H9 (cell line): Measurements from ENCODE around the gene GALNT17. TPM values are rescaled to one million over a fixed set of nuclear protein-coding genes. Genes with fewer than 3 reads are reported as not detected.

Experiments
- DNase-seq: peaks from one replicate; pipeline ENCODE4 v3.0.0-alpha.2; 2017
- H2AFZ ChIP-seq: one replicate; pipeline ENCODE4 v1.6.1; 2013; ENCODE audit warnings: mild to moderate bottlenecking, low read length, control low read depth, moderate library complexity
- H2AK5ac ChIP-seq: 2 replicates; pipeline ENCODE4 v1.6.1; 2013; ENCODE audit warnings: low read length, control low read depth, mixed read lengths; ENCODE audit not compliant: insufficient read length
- H2BK120ac ChIP-seq: one replicate; pipeline ENCODE4 v1.6.1; 2013; ENCODE audit warnings: low read depth, mild to moderate bottlenecking, low read length, control low read depth, inconsistent platforms; ENCODE audit not compliant: poor library complexity, severe bottlenecking
- H2BK12ac ChIP-seq: 2 replicates; pipeline ENCODE4 v1.6.1; 2013; ENCODE audit warnings: low read length, control low read depth, mixed read lengths, low read depth; ENCODE audit not compliant: insufficient read length
- H2BK15ac ChIP-seq: 2 replicates; pipeline ENCODE4 v1.6.1; 2013; ENCODE audit warnings: low read depth, low read length, control low read depth
- H2BK20ac ChIP-seq: one replicate; pipeline ENCODE4 v1.6.1; 2013; ENCODE audit warnings: low read depth, mild to moderate bottlenecking, low read length, control low read depth, inconsistent platforms; ENCODE audit not compliant: poor library complexity, severe bottlenecking
- H2BK5ac ChIP-seq: 2 replicates; pipeline ENCODE4 v1.6.1; 2013; ENCODE audit warnings: low read length, control low read depth, mixed read lengths; ENCODE audit not compliant: insufficient read length
- H3K14ac ChIP-seq: 2 replicates; pipeline ENCODE4 v1.6.1; 2013; ENCODE audit warnings: low read length, control low read depth; ENCODE audit not compliant: insufficient read depth
- H3K18ac ChIP-seq: 2 replicates; pipeline ENCODE4 v1.6.1; 2013; ENCODE audit warnings: low read depth, mild to moderate bottlenecking, mixed read lengths, low read length, control low read depth; ENCODE audit not compliant: insufficient read length
- H3K23ac ChIP-seq: 2 replicates; pipeline ENCODE4 v1.6.1; 2013; ENCODE audit warnings: low read length, control low read depth, mixed read lengths, low read depth; ENCODE audit not compliant: insufficient read length
- H3K23me2 ChIP-seq: 2 replicates; pipeline ENCODE4 v1.6.1; 2013; ENCODE audit warnings: low read depth, mild to moderate bottlenecking, mixed read lengths, low read length, control low read depth; ENCODE audit not compliant: insufficient read length, poor library complexity, severe bottlenecking
- H3K27ac ChIP-seq: 2 replicates; pipeline ENCODE4 v1.5.1; 2013; ENCODE audit warnings: low read length, control low read depth, mixed read lengths, low read depth; ENCODE audit not compliant: insufficient read length
- H3K27me3 ChIP-seq: 2 replicates; pipeline ENCODE4 v1.6.1; 2013; ENCODE audit warnings: low read length, control low read depth, inconsistent platforms; ENCODE audit not compliant: insufficient read depth
- H3K4ac ChIP-seq: 2 replicates; pipeline ENCODE4 v1.6.1; 2013; ENCODE audit warnings: low read depth, mild to moderate bottlenecking, control low read depth, inconsistent platforms, low read length, moderate library complexity
- H3K4me1 ChIP-seq: 2 replicates; pipeline ENCODE4 v1.6.1; 2013; ENCODE audit warnings: low read length, control low read depth, inconsistent platforms; ENCODE audit not compliant: insufficient read depth
- H3K4me2 ChIP-seq: 2 replicates; pipeline ENCODE4 v1.6.1; 2013; ENCODE audit warnings: low read length, control low read depth, mixed read lengths; ENCODE audit not compliant: insufficient read length, insufficient read depth
- H3K56ac ChIP-seq: 2 replicates; pipeline ENCODE4 v1.6.1; 2013; ENCODE audit warnings: low read depth, mild to moderate bottlenecking, mixed read lengths, low read length, control low read depth; ENCODE audit not compliant: insufficient read length
- H3K79me1 ChIP-seq: 2 replicates; pipeline ENCODE4 v1.6.1; 2013; ENCODE audit warnings: low read depth, mild to moderate bottlenecking, moderate library complexity, low read length, control low read depth, inconsistent platforms; ENCODE audit not compliant: insufficient read depth, poor library complexity, severe bottlenecking
- H3K79me2 ChIP-seq: 2 replicates; pipeline ENCODE4 v1.6.1; 2013; ENCODE audit warnings: low read length, control low read depth, inconsistent platforms; ENCODE audit not compliant: insufficient read depth
- H3K9ac ChIP-seq: 2 replicates; pipeline ENCODE4 v1.6.1; 2013; ENCODE audit warnings: low read length, control low read depth, mixed read lengths; ENCODE audit not compliant: insufficient read length; ENCODE audit errors: extremely low read depth
- H3K9me3 ChIP-seq: one replicate; pipeline ENCODE4 v1.6.1; 2013; ENCODE audit warnings: low read depth, low read length, inconsistent platforms; ENCODE audit not compliant: control insufficient read depth
- H3T11ph ChIP-seq: one replicate; pipeline ENCODE4 v1.6.1; 2013; ENCODE audit warnings: mild to moderate bottlenecking, low read length, control low read depth, inconsistent platforms
- H4K20me1 ChIP-seq: one replicate; pipeline ENCODE4 v1.6.1; 2013; ENCODE audit not compliant: control insufficient read depth, insufficient read length, insufficient read depth
- H4K5ac ChIP-seq: 2 replicates; pipeline ENCODE4 v1.6.1; 2013; ENCODE audit warnings: low read depth, mild to moderate bottlenecking, mixed read lengths, low read length, control low read depth; ENCODE audit not compliant: insufficient read length
- H4K8ac ChIP-seq: replicated peaks from 2 replicates; pipeline ENCODE4 v1.6.1; 2013; ENCODE audit warnings: low read length, control low read depth, mixed read lengths, low read depth; ENCODE audit not compliant: insufficient read length
- H4K91ac ChIP-seq: 2 replicates; pipeline ENCODE4 v1.6.1; 2013; ENCODE audit warnings: low read depth, mild to moderate bottlenecking, moderate library complexity, mixed read lengths, low read length, control low read depth; ENCODE audit not compliant: insufficient read length
- H3K27ac Mint-ChIP-seq, 3 experiments: 2 replicates in 2 of 3; 3 replicates in 1 of 3; pipeline ENCODE4 v1.8.0; 2020 to 2021; ENCODE audit warnings: mixed read lengths in 3 of 3, mild to moderate bottlenecking in 1 of 3, moderate library complexity in 1 of 3
- H3K27me3 Mint-ChIP-seq: 2 replicates; pipeline ENCODE4 v1.8.0; 2021; ENCODE audit warnings: low read depth, mild to moderate bottlenecking, moderate library complexity, mixed read lengths
- H3K36me3 Mint-ChIP-seq, 3 experiments: 2 replicates in 2 of 3; 3 replicates in 1 of 3; pipeline ENCODE4 v1.8.0; 2020 to 2021; ENCODE audit warnings: low read depth in 3 of 3, mixed read lengths in 3 of 3; ENCODE audit not compliant: insufficient read depth in 1 of 3
- H3K4me1 Mint-ChIP-seq, 2 experiments: 2 replicates each; pipeline ENCODE4 v1.8.0; 2020; ENCODE audit warnings: mixed read lengths in 2 of 2
- H3K4me3 Mint-ChIP-seq, 2 experiments: 2 replicates in 1 of 2; 3 replicates in 1 of 2; pipeline ENCODE4 v1.8.0; 2020 to 2021; ENCODE audit warnings: mild to moderate bottlenecking in 2 of 2, mixed read lengths in 2 of 2, moderate library complexity in 1 of 2
- H3K9me3 Mint-ChIP-seq, 2 experiments: 2 replicates in 1 of 2; 3 replicates in 1 of 2; pipeline ENCODE4 v1.8.0; 2020; ENCODE audit warnings: mild to moderate bottlenecking in 2 of 2, mixed read lengths in 2 of 2, moderate library complexity in 1 of 2
- whole genome bisulfite sequencing: extraction: QIAGEN DNeasy Blood & Tissue Kit; methylation state at CpG from one replicate; pipeline ENCODE4 v1.1.7; 2013; ENCODE audit warnings: missing lambda C conversion rate, low lambda C conversion rate, mixed read lengths; ENCODE audit not compliant: insufficient read length; ENCODE audit errors: extremely low coverage; 5-methylcytosine and 5-hydroxymethylcytosine counted together
- total RNA-seq: library from RNA; stranded (reverse); gene quantifications from 2 replicates; pipeline ENCODE4 v1.2.1, GENCODE V29; 2021
- TF ChIP-seq, protein P1 (sequence below): fragments of 200-600 bp; sonication (generic); conservative IDR thresholded peaks from 3 replicates; pipeline ENCODE4 v1.8.0; 2021; ENCODE audit warnings: antibody characterized with exemption, mild to moderate bottlenecking

The GALNT17 gene
- total RNA-seq, 1 experiment from 2014 or later = 43.2 TPM

DNA sequence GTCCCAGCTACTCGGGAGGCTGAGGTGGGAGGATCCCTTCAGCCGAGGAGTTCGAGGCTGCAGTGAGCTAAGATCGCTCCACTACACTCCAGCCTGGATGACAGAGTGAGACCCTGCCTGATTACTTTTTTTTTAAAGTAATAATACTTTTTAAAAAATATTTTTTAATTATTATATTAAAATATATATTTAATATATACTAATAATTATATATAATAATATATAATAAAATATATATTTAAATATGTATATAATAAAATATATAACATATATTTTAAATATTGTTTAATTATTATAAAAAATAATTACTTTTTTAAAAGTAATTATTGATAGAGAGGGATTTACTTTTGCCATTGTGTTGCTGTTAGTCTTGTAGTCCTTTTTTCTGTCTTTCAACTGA is 169.2 kb downstream of the GALNT17 start:
- Histone ChIP-seq H3K79me1 (peaks cover 14% of the 10 kb centered on the region), H2BK120ac (no peak overlapping the region), H2BK15ac (no peak overlapping the region), H3T11ph (no peak overlapping the region), H3K4me2 (no peak overlapping the region), H3K23me2 (no peaks in the 10 kb centered on the region), H3K23ac (no peak overlapping the region), H3K4me1 (no peaks in the 10 kb centered on the region), H3K79me2 (peaks cover 2% of the 10 kb centered on the region; the same call in 1 of the 2 replicates), H2AK5ac (no peak overlapping the region), H3K27ac (no peak overlapping the region), H4K8ac (no peak overlapping the region), H3K18ac (no peak overlapping the region), H3K14ac (no peak overlapping the region), H2BK20ac (no peak overlapping the region), H2BK12ac (no peak overlapping the region), H4K91ac (no peak overlapping the region), H2BK5ac (no peak overlapping the region), H3K56ac (no peak overlapping the region), H3K27me3 (no peaks in the 10 kb centered on the region), H3K4ac (no peak overlapping the region), H2AFZ (no peak overlapping the region), H4K20me1 (no peaks in the 10 kb centered on the region), H3K9me3 (no peaks in the 10 kb centered on the region), H3K9ac (no peak overlapping the region), H4K5ac (no peak overlapping the region)
- WGBS = no CpG with 5 or more reads among the region's 4 CpGs
- Mint-ChIP-seq H3K4me1 (peaks cover 35 to 37% of the 10 kb centered on the region in 2 experiments), H3K36me3 (peaks cover 0 to 2% (median 0%) of the 10 kb centered on the region in 3 experiments; a peak in 1 of 7 replicates), H3K4me3 (no peak overlapping the region), H3K27me3 (no peaks in the 10 kb centered on the region), H3K27ac (no peak overlapping the region), H3K9me3 (no peaks in the 10 kb centered on the region)
- no peak for DNase-seq
- TF ChIP-seq, protein P1, sequence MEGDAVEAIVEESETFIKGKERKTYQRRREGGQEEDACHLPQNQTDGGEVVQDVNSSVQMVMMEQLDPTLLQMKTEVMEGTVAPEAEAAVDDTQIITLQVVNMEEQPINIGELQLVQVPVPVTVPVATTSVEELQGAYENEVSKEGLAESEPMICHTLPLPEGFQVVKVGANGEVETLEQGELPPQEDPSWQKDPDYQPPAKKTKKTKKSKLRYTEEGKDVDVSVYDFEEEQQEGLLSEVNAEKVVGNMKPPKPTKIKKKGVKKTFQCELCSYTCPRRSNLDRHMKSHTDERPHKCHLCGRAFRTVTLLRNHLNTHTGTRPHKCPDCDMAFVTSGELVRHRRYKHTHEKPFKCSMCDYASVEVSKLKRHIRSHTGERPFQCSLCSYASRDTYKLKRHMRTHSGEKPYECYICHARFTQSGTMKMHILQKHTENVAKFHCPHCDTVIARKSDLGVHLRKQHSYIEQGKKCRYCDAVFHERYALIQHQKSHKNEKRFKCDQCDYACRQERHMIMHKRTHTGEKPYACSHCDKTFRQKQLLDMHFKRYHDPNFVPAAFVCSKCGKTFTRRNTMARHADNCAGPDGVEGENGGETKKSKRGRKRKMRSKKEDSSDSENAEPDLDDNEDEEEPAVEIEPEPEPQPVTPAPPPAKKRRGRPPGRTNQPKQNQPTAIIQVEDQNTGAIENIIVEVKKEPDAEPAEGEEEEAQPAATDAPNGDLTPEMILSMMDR = no peak
